Activated CD4-positive, CD25-positive, alpha-beta regulatory T cell treated with anti-CD3 and anti-CD28 coated beads, Interleukin-2, amount 50 U/mL, for 24 hours (primary cell): ENCODE data around the gene DYRK1A.
A peak's percentile ranks its signal among the peaks of the same experiment; 100 is the strongest.
"Not testable (repeated sequence)": the region's sequence is repeated elsewhere in the genome, so short reads cannot be mapped to it uniquely, and the experiment has no call there.

Experiments used
- ATAC-seq, 2 donors: fragments of 150-1000 bp; cut with Tn5 transposase; one replicate each; pipeline ENCODE4 v1.10.0; 2021; ENCODE audit warnings: mild to moderate bottlenecking in 1 of 2, moderate library complexity in 1 of 2

Gene DYRK1A

DNA sequence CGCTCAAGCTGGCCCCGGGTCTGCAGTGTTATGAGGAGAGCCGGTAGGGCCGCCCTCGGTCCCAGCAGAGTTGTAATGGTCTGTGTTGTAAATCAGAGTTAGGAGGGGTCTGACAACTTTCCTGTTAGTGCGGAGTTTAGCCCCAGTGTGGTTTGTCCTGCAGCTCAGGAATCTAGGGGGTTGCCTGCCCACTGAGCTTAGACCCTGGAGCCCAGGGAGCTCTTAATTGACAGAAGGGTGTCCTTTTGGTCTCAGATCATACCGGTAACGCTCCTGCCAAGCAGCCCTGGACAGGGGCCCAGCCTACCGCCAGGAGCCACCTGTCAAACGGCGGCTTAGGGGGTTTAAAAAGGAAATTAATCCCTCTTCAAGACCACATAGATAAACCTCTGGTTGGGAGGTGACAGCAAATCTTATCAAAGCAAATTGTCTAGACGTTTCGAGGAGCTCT is 164.4 kb downstream of the DYRK1A start:
- ATAC-seq = no peak

DNA sequence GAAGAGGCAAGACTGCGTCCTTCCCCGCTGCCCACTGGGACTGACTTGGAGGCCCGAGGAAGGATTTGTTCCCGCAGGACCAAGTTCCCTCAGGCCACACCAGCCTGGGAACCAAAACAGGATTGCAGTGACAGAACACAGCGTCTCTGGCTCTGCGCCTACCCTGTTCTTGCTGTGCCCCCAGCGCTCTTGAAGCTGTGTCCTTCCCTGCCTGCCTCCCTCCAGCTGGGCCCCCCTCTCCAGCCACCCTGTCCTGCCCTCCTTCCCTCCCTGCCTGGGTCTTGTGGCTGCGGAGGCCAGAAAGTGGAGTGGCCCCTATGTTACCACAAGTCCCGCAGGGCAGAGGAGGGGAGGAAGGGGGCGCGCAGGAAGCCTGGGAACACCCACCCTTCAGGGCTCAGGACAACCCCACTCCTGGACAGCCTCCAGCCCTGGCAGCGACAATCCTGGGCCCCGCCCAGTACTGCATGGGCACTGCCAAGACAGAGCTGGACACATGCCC is 164.9 kb downstream of the DYRK1A start:
- no peak for ATAC-seq

DNA sequence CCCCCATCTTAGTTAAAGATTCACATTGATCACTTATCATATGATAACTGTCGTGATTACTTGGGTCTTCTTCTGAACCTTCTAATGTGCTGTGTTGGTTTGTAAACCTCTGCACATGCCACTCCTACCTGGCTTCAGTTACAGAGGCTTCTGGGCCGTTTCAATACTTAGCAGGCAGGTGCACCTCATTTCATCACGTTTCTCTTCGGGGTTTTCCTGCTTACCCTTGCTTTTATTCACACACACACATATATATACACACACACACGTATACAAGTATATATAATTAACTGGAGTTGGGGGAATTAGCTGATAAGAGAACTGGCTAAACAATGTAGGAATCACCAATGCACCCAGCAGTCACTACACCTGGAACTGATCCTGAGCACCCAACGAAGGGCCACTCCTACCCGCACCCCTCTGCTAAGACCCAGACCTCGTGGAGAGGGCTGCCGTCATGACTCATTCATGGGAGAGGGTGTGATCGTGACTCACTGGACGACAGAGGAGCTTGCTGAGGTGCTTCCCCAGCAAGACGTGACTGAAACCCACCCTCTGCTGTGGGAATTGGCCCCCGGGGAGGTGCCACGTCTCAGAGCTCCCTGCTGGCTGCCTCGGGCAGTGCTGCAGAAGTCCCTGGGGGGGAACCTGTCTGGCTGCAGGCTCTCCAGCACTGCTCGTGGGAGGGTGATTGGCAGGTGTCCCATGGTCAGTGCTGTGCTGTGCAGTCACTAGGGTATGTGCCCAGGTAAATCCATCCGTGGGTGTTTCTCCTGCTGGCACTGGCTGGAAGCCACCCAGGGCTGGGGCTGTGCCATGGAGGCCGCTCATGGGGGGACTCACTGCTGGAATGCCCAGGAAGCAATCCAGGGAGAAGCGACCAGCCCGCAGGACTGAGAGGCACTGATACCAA is 166.6 kb downstream of the DYRK1A start:
- ATAC-seq = peak; percentile 75 to 90

GRCh38 chr21:37534431-37534830 is 167.9 kb downstream of the DYRK1A start:
- ATAC-seq = no peak

DNA sequence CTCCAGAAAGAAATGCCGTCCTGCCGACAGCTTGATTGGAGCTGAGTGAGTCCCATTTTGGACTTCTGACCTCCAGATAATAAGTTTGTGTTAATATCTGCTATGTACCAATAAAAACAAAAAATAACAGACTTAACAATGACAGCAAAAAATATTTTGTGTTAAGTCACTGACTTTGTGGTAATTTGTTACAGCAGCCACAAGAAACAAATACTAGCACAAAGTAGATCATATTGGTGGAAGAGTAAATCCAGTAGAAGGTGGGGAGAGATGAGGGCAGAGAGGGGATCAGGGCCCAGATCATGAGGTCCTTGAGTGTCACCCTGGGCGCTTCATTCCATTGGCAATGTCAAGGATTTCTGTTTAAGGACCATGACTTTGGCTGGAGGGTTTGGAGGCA is 168.6 kb downstream of the DYRK1A start:
- no peak for ATAC-seq

- no peak for ATAC-seq
These were observed 169.1 kb downstream of the DYRK1A start for GRCh38 chr21:37535672-37536071.

DNA sequence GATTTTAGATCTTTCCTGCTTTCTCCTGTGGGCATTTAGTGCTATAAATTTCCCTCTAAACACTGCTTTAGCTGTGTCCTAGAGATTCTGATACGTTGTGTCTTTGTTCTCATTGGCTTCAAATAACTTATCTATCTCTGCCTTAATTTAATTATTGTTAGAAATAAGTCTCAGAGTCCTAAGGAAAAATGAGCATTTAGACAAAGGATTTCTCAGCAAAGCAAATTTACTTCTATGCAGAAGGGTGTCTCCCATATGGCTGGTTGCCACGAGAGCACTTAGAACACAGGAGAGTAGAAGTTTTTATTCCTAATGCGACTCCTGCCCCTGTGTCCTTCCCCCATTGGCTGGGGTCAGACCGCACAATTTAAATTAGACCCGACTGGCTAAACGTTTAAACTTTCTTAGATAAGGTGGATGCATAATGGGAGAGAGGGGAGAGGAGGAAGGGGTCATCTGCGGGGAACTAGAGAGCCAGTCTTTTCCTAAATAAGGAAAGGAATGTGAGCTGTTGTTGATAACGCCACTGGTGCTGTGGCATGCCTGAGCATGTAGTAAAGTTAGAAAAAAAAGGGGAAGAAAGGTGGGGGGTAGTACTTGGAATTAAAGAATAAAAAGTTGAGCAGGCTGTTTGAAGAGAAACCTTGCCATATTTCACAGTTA is 170.2 kb downstream of the DYRK1A start:
- no peak for ATAC-seq

DNA sequence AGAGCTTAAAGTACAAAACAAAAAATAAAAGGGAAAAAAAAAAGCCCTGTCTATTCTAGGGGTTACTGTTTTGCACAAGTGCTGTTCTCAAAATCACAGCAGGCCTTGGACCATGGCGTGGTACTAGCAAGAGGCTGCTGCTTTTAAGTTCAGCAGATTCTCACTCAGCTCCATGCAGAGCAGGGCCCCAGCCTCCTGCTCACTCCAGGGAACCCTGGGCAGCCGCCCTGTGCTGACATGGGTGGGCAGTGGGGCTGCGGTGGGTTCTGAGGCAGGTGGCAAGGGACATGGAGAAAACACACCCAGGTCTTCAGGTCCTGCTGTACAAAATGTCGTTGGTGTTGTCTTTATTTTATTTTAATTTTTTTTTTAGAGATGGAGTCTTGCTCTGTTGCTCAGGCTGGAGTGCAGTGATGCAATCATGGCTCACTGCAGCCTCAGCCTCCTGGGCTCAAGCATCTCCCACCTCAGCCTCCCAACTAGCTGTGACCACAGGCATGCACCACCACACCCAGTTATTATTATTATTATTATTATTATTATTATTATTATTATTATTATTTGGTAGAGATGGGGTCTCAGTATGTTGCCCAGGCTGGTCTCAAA is 170.9 kb downstream of the DYRK1A start:
- ATAC-seq = no peak

DNA sequence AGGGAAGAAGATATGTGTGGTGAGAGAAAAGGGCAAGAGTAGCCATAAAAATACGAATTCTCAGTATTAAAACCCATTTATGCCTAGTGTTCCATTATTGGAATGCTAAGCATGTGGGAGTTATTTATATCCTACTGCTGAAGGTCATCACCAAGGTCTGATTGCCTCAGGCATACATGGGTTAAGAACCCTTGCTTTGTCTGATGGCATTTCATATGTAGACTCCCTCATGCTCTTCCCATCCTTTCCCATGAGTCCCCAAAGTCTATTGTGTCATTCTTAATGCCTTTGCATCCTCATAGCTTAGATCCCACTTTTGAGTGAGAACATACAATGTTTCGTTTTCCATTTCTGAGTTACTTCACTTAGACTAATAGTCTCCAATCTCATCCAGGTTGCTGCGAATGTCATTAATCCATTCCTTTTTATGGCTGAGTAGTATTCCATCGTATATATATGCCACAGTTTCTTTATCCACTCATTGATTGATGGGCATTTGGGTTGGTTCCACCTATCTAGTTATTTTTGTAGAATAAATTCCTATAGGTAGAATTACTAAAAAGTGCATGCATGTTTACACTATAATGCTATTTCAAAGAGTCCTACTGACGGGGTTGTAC is 172.5 kb downstream of the DYRK1A start:
- ATAC-seq = no peak

GRCh38 chr21:37541128-37541527 is 174.6 kb downstream of the DYRK1A start:
- not testable (repeated sequence) for ATAC-seq

DNA sequence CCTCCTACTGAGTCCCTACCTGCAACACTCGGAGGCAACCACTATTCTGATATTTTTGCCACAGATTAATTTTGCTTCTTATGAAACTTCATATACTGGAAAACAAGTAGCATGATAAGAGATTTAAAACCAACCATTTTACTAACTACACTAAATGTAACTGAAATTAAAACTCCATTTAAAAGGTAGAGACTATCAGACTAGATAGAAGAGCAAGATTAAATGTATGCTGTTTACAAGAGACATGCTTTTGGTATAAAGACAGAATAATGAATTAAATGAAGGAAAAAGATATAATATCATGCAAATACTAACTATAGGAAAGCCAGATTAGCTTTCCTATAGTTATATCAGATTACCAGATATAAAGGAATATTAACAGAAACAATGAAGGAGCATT is 175.9 kb downstream of the DYRK1A start:
- no peak for ATAC-seq

- ATAC-seq = no peak
These were observed 179.8 kb downstream of the DYRK1A start for GRCh38 chr21:37546299-37546908.

DNA sequence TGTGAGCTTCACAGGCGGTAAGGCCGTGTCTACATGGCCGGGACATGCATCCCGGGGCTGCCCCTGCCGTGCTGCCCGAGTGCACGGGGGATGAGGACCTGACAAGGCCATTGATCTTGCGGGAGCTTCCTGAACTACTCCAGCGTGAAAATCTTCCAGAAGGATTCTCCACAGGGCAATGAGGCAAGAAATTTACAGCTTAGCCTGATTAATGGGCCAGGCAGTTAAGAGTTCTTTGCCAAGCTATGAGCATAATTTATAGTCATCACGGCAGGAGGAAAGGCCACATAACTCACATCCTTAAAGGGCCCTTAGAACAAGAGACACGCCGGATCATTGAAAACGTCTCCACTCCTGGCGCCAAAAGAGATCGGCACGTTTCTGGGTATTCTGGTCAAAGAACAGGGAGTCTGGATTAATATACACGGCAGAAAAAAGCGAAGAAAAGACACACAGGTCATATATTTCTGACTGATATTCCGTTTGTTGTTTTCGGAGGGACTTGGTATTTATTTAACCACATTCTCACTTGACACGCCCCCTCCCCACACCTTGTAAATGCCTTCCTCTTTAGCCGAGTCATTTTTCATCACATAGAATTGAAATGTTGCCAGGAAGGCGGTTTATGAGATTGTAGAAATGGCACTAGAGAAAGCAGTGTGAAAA is 180.5 kb downstream of the DYRK1A start:
- ATAC-seq = no peak

- no peak for ATAC-seq
These were observed 181.1 kb downstream of the DYRK1A start for GRCh38 chr21:37547615-37548200.

- ATAC-seq = no peak
These were observed 182.0 kb downstream of the DYRK1A start for GRCh38 chr21:37548521-37548981.

DNA sequence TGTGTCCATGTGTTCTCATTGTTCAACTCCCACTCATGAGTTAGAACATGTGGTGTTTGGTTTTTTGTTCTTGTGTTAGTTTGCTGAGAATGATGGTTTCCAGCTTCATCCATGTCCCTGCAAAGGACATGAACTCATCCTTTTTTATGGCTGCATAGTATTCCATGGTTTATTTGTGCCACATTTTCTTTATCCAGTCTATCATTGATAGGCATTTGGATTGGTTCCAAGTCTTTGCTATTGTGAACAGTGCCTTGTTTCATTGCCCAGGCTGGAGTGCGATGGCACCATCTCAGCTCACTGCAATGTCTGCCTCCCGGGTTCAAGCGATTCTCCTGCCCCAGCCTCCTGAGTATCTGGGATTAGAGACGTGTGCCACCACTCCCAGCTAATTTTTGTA is 183.2 kb downstream of the DYRK1A start:
- ATAC-seq = not testable (repeated sequence)

- ATAC-seq = no peak
These were observed 183.6 kb downstream of the DYRK1A start for GRCh38 chr21:37550157-37550556.

- no peak for ATAC-seq
These were observed 184.2 kb downstream of the DYRK1A start for GRCh38 chr21:37550618-37551330.

DNA sequence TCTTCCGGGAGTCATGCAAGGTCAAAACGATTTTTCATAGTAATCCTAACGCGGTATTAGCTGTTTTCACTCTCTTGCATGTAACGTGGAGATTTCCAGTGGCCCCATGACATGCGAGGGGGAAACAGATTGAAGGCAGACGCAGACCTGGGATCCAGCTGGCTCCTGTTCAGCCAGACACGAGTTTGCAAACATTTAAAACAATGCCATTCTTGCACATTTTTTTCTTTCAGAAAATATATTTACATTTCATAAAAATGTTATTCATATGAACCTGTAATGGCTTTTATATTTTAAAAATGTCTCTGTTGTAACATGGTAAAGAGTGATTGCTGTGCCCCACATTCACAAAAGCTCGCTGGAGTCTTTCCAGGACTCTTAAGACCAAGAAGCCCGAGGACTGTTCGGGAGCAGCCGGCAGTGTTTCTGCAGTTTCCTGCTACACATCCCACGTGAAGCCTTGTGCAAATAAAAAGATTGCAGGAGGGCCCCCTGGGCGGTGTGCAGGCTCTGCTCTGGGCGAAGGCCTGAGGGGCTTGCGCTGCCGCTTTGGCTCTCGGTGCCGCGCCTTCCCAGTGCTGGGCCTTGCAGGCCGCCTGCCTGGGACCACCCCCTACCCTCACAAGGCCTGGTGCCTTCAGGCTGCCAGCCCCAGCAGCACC is 184.9 kb downstream of the DYRK1A start:
- no peak for ATAC-seq

- ATAC-seq = no peak
These were observed 185.4 kb downstream of the DYRK1A start for GRCh38 chr21:37551993-37552355.
